HuH-7.5 (cell line): ENCODE measurements around the gene CACHD1.
"Not testable (repeated sequence)": the region's sequence is repeated elsewhere in the genome, so short reads cannot be mapped to it uniquely, and the experiment has no call there.

Experiments used
- DNase-seq: peaks from one replicate; pipeline ENCODE4 v3.0.0; 2011; ENCODE audit warnings: low spot score

The CACHD1 gene

GRCh38 chr1:64588876-64589275 lies 118.9 kb downstream of the CACHD1 start:
- DNase-seq: no peak

DNA sequence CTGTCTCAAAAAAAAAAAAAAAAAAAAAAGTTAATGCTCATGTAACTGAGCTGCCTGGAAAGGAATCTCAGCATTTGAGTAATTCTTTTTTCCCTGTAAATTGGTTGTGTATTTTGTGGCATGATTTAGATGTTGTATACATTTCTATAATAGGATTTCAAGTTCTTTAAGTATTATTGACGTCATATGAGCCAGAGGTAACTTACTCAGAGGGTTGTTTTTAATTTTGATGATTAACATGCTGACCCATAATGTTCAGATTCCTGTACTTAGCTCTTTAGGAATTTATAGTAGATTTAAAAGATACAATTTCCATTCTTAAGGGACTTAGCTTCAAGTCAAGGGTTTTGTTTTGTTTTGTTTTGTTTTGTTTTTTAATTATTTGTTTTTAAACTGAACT lies 120.4 kb downstream of the CACHD1 start:
- no peak for DNase-seq

- no peak for DNase-seq
Observed at GRCh38 chr1:64594446-64594845, 124.5 kb downstream of the CACHD1 start.

- no peak for DNase-seq
Observed at GRCh38 chr1:64595871-64596515, 126.1 kb downstream of the CACHD1 start.

DNA sequence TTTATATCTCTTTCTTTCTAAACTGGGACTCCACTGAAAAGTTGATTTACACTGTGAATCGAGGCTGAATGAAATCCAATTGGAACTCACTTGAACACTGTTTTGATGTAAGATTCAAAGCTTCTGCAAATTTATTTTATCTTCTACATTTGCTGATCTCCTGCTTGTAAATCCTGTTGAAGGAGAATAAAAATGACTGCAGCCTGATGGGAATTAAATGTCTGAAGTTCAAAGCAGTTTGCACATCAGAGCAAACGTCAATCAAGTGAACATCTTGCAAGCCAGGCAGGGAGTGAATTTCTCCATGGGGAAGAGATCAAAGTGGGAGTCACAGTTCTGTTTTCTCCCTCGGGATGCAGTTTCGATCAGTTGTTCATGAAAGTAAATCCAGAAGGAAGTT lies 127.2 kb downstream of the CACHD1 start:
- no peak for DNase-seq

DNA sequence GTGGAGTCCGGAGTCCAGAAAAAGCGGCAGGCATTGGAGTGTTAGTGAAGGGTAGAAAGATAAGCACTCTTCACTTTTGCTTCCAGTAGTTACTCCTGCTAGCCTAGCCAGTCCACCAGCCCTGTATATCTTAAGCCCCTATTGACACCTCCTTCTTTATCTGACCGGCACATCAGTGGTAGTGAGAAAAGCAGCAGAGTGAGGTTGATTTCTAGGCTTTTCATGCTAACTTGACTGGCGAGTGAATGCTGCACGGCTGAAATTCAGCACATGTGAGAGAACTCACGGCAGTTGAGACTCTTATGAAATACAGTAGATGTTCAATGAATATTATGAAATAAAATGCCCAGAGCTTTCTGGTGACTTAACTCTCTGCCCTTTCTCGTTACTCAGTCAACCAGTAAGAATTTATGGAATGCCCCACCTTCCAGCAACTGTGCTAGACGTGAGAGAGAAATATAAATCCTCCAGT lies 128.2 kb downstream of the CACHD1 start:
- no peak for DNase-seq

GRCh38 chr1:64599242-64599641 lies 129.3 kb downstream of the CACHD1 start:
- DNase-seq: no peak

DNA sequence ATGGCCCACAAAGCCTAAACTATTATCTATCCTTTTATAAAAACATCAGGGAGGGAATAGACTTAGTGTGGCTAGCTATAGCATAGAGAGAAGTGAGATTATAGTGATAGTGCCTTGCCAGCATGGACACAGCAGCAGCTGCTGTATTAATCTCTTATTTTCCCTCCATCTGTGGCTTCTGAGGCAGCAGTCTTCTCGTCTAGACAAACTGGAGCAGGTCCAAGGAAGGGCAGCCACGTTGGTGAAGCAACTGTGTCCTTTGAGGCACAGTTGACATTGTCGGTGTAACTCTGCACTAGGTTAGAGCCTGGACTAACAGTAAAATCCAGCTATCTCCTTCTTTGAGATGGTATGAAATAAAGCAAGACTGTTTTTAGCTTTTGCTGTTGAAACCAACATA lies 131.3 kb downstream of the CACHD1 start:
- no peak for DNase-seq

GRCh38 chr1:64608005-64608650 lies 138.2 kb downstream of the CACHD1 start:
- no peak for DNase-seq

- DNase-seq: no peak
Observed at GRCh38 chr1:64608651-64609048, 138.7 kb downstream of the CACHD1 start.

DNA sequence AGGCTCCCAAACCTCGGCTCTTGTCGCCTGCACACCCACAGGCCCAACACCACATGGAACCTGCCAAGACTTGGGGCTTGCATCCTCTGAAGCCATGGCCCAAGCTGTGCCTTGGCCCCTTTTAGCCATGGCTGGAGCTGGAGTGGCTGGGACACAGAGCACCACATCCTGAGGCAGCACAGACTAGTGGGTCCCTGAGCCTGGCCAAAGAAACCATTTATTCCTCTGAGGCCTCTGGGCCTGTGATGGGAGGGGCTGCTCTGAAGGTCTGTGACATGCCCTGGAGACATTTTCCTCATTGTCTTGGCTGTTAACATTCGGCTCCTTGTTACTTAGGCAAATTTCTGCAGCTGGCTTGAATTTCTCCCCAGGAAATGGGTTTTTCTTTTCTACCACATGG lies 141.0 kb downstream of the CACHD1 start:
- DNase-seq: not testable (repeated sequence)

DNA sequence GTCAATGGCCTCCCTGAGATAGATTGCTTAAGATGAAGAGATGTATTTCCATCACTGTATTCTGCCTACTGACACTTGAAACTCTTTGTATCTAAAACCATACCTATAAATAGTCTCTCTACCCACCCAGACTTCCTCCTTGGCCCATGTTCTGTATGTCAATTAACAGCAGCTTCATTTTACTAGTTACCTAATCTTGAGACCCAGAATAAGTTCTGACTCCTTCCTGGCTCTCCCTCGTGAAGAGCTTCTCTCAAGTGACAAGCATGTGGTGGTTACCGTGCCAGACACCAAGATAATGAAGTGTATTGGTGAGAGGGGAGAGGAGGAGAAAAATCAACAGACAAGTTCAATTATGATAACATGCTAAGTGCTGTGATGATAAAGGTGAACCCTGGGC lies 146.1 kb downstream of the CACHD1 start:
- DNase-seq: no peak

GRCh38 chr1:64623750-64624191 lies 153.8 kb downstream of the CACHD1 start:
- DNase-seq: no peak

DNA sequence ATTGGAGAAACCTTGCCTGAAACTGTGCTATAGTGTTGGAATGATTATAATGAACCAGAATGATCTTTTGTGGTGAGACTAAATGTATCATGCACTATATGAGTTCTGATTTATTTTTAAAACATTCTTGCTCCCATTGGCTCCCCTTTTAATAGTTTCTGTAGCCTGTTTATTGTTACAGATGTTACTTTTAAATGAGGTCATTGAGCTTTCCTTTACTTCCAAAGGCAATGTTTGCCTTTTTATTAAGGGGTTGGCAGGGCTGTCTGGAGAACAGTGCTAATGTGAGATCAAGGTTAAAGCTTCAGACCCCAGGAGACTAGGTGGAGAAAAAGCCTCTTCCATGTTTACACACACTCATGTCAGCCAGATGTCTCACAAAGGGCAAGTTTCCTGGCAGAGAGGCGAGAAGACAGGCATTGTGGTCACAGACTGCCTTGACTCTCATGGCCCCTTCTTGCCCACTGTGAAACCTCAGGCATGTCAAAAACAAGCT lies 154.3 kb downstream of the CACHD1 start:
- DNase-seq: no peak

DNA sequence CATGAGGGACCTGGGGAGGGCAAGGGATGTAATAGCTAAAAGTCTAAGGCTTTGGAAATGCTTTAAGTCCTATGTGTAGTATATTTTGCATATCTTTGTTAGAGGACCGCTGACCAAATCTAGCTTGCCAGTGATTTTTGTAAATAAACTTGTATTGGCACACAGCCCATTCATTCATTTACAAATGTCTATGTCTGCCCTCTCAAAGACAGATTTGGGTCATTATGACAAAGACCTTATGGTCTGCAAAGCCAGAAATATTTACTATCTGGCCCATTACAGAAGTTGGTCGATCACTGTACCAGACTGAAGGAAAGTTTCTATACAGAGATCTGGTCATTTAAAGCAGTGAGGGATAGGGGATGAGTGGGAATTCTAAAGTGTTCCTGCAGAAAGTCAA lies 154.9 kb downstream of the CACHD1 start:
- DNase-seq: no peak

DNA sequence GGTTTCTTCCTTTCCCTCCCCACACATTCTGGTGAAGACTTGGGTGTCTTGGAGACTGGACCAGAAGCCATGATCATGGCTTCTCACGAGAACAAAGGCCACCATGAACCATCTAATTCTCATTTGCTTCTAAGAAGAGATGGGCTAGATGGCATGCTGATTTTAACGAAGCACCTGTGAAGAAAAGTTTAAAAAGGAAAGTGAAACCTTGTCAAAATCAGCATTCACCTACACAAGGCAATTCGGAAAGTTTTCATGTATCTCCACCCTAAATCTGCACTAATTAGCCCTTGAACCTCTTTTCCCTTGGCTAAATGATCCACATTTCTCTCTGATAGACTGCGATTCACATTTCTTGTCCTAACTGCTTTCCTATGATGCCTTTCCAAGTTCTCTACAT lies 160.7 kb downstream of the CACHD1 start:
- DNase-seq: no peak

- no peak for DNase-seq
Observed at GRCh38 chr1:64631346-64632034, 161.6 kb downstream of the CACHD1 start.

DNA sequence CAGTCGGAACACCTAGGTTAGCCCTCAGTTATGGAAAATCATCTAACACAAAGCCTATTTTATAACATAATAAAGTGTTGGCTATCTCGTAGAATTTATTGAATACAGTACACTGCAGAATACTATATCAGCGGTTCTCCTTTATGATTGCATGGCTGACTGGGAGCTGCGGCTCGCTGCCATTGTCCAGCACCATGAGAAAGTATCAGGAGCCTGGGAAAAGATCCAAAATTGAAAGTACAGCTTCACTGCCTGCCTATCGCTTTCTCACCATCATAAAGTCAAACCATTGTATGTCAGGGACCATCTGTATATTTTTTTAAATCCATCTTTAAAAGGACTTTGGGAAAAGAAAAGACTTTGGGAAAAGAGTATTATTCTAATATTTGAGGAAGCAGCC lies 163.0 kb downstream of the CACHD1 start:
- no peak for DNase-seq

DNA sequence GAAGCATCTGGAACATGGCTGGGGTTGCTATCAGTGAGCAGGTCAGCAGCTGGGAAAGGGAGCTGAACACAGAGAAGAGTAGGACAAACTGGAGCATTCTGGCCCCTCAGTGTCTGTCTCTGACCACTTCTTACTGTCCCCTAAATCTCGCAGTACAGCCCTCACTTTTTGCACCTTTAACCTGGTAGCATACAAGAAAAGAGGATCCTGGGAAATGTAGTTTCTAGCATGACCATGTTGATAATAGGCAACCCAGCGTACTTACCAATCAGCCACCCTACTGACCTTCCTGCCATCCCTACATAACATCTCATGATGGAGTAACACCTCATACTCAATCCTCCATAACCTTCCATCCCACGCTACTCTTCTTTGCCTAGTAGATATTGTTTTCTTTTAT lies 175.8 kb downstream of the CACHD1 start:
- DNase-seq: no peak

DNA sequence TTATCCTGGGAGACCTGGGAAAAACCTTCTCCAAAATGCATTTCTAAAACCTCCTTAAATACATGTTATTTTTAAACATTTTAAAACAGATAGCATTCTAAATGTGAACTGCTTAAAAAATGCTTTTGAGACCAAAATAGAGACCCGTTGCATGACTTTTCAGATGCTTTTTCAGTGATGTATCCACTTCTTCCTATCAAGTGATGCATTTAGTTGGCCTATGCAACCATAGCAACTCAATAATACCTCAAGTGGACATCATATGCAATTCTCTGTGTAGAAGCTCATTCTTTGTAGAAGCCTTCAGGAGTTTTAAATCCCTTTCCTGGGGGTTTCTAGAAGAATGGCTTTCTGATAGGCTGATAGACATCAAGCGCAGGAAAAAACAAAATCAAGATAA lies 180.5 kb downstream of the CACHD1 start:
- DNase-seq: no peak

GRCh38 chr1:64651841-64652240 lies 181.9 kb downstream of the CACHD1 start:
- no peak for DNase-seq

DNA sequence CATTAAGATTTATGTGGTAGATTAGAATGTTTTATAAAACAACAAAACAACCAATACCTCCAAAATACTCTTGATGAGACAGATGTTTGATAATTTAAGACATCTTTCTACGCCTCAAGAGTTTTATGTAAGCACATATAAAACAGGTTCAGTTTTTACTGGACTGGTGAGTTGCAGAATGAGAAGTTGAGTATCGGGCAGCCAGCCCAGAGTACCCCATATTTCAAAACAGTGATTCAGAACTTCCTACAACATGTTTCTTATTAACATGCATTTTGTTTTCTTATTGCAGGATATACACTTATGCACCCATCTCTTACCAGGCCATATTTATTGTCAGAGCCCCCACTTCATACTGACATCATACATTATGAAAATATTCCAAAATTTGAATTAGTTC lies 183.5 kb downstream of the CACHD1 start:
- DNase-seq: no peak
